GM18907 (cell line): Measurements from ENCODE around the gene SOCS2.

Experiments
- ATAC-seq: cut with Tn5 transposase; IDR thresholded peaks from one replicate; pipeline ENCODE4 v1.9.1; 2021; ENCODE audit warnings: mild to moderate bottlenecking, moderate library complexity; ENCODE audit not compliant: unreplicated experiment

Gene SOCS2

DNA sequence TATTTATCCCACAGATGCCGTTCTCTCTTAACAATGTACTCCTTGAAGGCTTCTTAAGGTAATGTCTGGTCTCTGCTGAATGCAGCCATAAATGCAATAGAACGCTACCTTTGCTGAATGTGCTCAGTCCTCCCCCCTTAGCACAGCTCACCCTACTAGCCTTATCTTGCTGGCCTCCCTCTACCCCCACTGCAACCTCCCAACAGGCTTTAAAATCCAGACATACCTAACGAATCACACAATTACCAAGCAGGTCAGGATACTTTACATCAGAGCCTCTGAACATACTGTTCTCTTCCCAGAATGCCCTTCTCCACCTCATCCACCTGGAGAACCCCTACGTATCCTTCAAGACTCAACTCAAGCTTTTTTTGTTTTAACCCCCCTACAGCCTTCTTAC lies 53.7 kb downstream of the SOCS2 start:
- ATAC-seq = no peak
